Fibroblast of lung (primary cell): ENCODE results near the gene PDZD2.

Source experiments
- EZH2 ChIP-seq: IDR thresholded peaks from 2 replicates; pipeline ENCODE4 v1.5.1; 2012; ENCODE audit warnings: low read length, control low read depth, mild to moderate bottlenecking; ENCODE audit errors: missing control alignments
- TF ChIP-seq, protein P1 (sequence below), 2 donors: IDR thresholded peaks in 1 of 2; conservative IDR thresholded peaks in 1 of 2; 1 replicate in 1 of 2; 2 replicates in 1 of 2; pipeline ENCODE4 v1.5.1; 2011 to 2012; ENCODE audit warnings: low read length in 2 of 2, control low read depth in 1 of 2, inconsistent platforms in 1 of 2, low read depth in 1 of 2, mild to moderate bottlenecking in 1 of 2

DNA sequence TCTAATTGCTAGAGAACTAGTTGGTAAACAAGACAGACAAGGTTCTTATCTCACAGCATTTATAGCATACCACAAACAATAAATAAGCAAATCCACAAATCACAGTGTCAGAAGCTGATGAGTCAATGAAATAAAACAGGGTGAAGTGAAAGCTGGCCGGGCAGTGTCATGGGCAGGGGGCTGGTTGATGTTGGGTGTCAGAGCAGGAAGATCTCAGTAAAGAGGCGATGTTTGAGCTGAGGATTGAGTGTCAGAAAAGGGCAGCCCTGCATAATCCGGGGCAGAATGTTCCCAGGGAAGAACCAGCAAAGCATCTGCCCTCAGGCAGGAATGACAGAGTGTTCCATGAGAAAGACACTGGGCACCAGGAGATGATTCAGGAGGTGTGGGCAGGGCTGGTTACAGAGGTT, 351.8 kb downstream of the PDZD2 start:
- TF ChIP-seq, protein P1, sequence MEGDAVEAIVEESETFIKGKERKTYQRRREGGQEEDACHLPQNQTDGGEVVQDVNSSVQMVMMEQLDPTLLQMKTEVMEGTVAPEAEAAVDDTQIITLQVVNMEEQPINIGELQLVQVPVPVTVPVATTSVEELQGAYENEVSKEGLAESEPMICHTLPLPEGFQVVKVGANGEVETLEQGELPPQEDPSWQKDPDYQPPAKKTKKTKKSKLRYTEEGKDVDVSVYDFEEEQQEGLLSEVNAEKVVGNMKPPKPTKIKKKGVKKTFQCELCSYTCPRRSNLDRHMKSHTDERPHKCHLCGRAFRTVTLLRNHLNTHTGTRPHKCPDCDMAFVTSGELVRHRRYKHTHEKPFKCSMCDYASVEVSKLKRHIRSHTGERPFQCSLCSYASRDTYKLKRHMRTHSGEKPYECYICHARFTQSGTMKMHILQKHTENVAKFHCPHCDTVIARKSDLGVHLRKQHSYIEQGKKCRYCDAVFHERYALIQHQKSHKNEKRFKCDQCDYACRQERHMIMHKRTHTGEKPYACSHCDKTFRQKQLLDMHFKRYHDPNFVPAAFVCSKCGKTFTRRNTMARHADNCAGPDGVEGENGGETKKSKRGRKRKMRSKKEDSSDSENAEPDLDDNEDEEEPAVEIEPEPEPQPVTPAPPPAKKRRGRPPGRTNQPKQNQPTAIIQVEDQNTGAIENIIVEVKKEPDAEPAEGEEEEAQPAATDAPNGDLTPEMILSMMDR (conservative IDR thresholded peaks at IDR 0.05 in 1 of 2, IDR thresholded peaks at IDR 0.05 in 1 of 2; ENCODE audit: low read depth in 1 of 2, low read length in 2 of 2) = no peak
- no peak for TF ChIP-seq EZH2
